Esophagus muscularis mucosa (tissue), 3 donors: Measurements from ENCODE around the gene TSTD1.

Experiments used
- CTCF ChIP-seq, 3 experiments: fragments of 200-600 bp in 2 of 3; fragments of 450-650 bp in 1 of 3; sonication (generic) in 2 of 3; IDR thresholded peaks; one replicate each; pipeline ENCODE4 v1.5.1; 2017 to 2019; ENCODE audit warnings: antibody characterized with exemption in 3 of 3, mild to moderate bottlenecking in 2 of 3, moderate library complexity in 1 of 3
- POLR2A ChIP-seq: fragments of 450-650 bp; IDR thresholded peaks from one replicate; pipeline ENCODE4 v1.6.1; 2017; ENCODE audit warnings: antibody characterized with exemption, moderate library complexity, mild to moderate bottlenecking, low read depth
- POLR2AphosphoS5 ChIP-seq, 2 donors: sonication (generic); formaldehyde crosslinking; IDR thresholded peaks; one replicate each; pipeline ENCODE4 v1.6.1; 2017; ENCODE audit warnings: antibody characterized with exemption in 2 of 2

- no peak for TF ChIP-seq CTCF (IDR thresholded peaks at IDR 0.05)
- no peak for TF ChIP-seq POLR2AphosphoS5 (IDR thresholded peaks at IDR 0.05)
- TF ChIP-seq POLR2A, result no peak
Observed at GRCh38 chr1:161032409-161032808, 6.4 kb downstream of the TSTD1 start.
